AG09319 (cell line): Measurements from ENCODE around the gene KIF13A.
"Not testable (repeated sequence)": the region's sequence is repeated elsewhere in the genome, so short reads cannot be mapped to it uniquely, and the experiment has no call there.

Experiments used
- DNase-seq: peaks from one replicate; pipeline ENCODE4 v3.0.0-alpha.2; 2010; ENCODE audit warnings: low read depth; ENCODE audit errors: extremely low read depth
- TF ChIP-seq, protein P1 (sequence below): IDR thresholded peaks from 2 replicates; pipeline ENCODE4 v1.5.1; 2011; ENCODE audit warnings: low read depth, mild to moderate bottlenecking, inconsistent platforms, low read length, moderate library complexity

The KIF13A gene

DNA sequence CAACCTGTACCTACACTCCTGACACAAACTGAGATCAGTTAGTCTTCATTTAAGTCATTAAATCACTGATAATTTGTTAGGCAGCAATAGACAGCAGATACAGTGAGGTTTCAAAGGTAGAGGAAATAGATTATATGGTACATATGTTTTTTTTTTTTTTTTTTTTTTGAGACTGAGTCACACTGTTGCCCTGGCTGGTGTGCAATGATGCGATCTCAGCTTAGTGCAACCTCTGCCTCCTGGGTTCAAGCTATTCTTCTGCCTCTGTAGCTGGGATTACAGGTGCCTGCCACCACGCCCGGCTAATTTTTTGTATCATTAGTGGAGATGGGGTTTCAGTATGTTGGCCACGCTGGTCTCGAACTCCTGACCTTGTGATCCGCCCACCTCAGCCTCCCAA, 38.2 kb upstream of the KIF13A start:
- no peak for DNase-seq
- TF ChIP-seq, protein P1, sequence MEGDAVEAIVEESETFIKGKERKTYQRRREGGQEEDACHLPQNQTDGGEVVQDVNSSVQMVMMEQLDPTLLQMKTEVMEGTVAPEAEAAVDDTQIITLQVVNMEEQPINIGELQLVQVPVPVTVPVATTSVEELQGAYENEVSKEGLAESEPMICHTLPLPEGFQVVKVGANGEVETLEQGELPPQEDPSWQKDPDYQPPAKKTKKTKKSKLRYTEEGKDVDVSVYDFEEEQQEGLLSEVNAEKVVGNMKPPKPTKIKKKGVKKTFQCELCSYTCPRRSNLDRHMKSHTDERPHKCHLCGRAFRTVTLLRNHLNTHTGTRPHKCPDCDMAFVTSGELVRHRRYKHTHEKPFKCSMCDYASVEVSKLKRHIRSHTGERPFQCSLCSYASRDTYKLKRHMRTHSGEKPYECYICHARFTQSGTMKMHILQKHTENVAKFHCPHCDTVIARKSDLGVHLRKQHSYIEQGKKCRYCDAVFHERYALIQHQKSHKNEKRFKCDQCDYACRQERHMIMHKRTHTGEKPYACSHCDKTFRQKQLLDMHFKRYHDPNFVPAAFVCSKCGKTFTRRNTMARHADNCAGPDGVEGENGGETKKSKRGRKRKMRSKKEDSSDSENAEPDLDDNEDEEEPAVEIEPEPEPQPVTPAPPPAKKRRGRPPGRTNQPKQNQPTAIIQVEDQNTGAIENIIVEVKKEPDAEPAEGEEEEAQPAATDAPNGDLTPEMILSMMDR: no peak

DNA sequence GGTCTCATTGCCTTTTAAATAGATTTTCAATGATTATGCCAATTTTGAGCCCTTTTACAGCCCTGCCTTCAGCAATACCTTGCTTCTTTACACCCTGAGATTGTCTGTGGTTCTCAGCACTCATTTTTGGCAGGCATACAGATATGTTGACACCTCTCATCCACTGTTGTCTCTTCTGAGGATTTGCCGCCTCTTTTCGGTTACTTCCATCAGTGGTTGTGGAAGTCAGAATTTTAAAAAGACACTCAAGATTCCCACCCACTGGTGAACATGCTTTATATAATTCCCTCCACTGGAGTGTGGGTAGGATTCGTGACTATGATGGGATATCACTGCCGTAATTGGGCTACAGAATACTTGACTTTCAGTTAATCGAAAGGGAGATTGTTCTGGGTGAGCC, 37.4 kb upstream of the KIF13A start:
- no peak for DNase-seq
- TF ChIP-seq, protein P1: no peak

DNA sequence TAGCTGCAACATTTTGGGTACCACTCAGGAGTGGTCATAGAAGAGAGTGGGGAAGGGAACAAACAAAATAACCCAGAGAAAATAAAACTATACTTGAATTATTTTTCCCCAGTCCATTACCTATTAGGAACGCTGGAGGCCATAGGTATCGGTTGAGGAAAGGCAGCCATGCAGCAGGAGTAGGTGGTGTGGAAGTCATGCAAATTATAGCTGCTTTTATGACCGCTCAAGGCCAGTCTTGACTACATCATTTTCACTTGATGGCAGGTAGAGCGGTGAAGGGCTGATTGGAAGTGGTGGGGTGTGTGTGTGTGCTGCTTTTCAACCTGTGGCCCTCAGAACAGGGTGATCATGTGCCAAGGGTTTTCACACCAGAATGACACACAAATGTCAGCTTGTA, 36.5 kb upstream of the KIF13A start:
- no peak for DNase-seq
- TF ChIP-seq, protein P1: no peak

DNA sequence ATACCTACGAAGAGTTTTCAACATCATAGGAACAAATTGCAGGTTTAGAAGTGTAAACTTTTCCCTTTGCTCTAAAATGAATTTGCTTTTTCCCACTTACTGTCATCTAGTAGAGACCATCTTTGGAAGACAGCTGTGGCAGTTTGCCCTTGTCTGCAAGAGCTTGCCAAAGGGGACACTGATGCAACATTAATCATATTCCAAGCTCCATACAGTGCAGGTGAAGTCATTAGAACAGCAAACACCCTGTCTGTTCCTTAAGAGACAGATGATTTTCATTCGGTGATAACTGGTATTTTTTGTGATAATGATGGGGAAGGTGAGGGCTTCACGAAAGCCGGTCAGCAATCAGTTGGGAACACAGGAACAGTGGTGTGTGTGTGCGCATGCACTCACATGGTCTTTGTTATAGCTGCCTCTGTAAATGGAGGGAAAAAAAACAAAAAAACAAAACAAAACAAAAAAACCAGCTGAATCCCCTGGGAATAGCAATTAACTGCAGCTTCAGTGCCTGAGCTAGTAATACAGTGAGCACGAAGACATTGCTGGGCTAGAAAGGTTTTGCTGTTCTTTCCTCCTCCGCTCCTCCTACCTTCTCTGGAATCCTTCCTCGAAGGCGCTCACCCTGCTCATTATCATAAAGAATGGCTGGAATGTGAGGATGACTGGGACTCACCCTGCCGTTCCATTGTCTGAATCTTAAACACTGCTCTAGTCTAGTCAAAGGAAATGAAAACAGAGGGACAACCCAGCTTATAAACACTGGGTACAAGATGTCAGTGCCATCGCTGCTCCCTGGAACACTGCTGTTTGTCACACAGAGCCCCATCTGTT, 35.2 kb upstream of the KIF13A start:
- TF ChIP-seq, protein P1: no peak
- no peak for DNase-seq

DNA sequence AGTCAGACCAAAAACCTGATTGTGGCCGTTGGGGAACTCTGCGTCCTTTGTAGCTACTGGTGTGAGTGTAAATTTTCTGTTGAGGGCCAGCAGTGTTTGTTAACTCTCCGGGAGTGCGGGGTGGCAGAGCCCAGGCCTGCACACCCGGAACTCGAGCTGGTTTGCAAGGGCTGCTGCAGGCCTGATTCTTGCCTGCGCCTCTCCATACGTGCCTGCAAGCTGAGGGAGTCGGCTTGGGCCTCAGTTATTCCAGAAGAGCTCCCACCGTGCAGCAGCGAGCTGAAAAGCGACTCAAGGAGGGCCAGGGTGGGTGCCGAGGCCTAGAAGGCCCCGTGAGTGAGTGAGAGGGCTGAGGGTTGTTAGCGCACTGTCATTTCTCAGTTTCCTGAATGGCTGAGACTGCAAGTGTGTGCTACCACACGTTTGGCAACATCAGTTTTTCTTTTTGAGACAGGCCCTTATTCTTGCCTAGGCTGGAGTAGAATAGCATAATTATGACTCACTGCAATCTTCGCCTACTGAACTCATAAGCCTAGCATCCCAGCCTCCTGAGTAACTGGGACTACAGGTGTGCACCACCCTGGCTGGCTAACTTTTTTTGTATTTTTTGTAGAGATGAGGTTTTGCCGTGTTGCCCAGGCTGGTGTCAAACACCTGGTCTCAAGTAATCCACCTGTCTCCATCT, 33.9 kb upstream of the KIF13A start:
- TF ChIP-seq, protein P1: no peak
- no peak for DNase-seq

DNA sequence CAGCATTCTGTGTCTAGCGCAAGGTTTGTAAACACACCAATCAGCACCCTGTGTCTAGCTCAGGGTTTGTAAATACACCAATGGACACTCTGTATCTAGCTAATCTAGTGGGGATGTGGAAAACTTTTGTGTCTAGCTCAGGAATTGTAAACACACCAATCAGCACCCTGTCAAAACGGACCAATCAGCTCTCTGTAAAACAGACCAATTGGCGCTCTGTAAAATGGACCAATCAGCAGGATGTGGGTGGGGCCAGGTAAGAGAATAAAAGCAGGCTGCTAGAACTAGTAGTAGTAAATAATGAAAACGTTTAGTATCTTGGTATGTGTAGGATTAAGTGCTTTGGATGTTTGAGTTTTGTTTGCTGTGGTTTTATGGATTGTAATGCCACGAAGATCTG, 33.1 kb upstream of the KIF13A start:
- not testable (repeated sequence) for DNase-seq

DNA sequence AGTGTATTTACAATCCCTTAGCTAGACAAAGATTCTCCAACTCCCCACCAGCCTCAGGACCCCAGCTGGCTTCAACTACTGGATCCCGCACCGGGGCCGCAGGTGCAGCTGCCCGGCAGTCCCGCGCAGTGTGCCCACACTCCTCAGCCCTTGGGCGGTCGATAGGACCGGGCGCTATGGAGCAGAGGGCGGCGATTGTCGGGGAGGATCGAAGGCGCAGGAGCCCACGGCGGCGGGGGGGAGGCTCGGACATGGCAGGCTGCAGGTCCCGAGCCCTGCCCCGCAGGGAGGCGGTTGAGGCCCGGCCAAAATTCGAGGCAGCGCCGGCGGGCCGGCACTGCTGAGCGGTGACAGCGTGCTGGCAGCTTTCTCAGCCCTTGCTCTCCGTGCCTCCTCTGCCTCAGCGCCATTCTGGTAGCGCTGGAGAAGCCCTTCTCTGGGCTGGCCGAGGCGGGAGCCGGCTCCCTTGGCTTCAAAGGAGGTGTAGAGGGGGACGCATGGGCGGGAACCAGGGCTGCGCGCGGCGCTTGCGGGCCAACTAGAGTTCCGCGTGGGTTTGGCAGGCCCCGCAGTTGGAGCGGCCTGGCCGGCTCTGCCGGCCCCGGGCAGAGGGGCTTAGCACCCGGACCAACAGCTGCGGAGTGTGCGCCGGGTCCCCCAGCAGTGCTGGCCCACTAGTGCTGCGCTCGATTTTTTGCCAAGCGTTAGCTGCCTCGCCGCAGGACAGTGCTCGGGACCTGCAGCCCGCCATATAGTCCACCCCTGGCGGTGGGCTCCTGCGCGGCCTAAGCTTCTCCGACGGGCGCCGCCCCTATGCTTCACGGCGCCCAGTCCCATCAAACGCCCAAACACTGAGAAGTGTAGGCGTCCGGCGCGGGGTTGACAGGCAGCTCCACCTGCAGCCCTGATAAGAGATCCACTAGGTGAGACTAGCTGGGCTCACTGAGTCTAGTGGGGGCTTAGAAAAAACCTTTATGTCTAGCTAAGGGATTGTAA, 32.4 kb upstream of the KIF13A start:
- no peak for DNase-seq
- TF ChIP-seq, protein P1: no peak

DNA sequence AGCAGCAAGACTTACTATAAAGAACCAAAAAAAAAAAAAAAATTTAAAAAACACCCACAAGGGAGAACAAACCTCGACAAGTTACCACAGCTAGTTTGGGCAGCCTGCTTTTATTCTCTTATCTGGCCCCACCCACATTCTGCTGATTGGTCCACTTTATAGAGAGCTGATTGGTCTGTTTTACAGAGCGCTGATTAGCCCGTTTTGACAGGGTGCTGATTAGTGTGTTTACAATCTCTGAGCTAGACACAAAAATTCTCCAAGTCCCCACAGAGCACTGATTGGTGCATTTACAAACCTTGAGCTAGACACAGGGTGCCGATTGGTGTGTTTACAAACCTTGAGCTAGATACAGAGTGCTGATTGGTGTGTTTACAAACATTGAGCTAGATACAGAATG, 31.7 kb upstream of the KIF13A start:
- DNase-seq: not testable (repeated sequence)
